ENCODE measurements around the gene TRNAU1AP.
"Not testable (repeated sequence)": the region's sequence is repeated elsewhere in the genome, so short reads cannot be mapped to it uniquely, and the experiment has no call there.

TRNAU1AP gene

GRCh38 chr1:28522537-28522936, 30.3 kb upstream of the TRNAU1AP start:
- DNase-seq: not testable (repeated sequence)

- DNase-seq: not testable (repeated sequence)
Observed at GRCh38 chr1:28525002-28525642, 27.8 kb upstream of the TRNAU1AP start.

- DNase-seq: no peak
Observed at GRCh38 chr1:28526886-28527285, 26.0 kb upstream of the TRNAU1AP start.

- no peak for DNase-seq
Observed at GRCh38 chr1:28530456-28530855, 22.4 kb upstream of the TRNAU1AP start.

- no peak for DNase-seq
Observed at GRCh38 chr1:28534671-28535070, 18.2 kb upstream of the TRNAU1AP start.

GRCh38 chr1:28535180-28535579, 17.7 kb upstream of the TRNAU1AP start:
- DNase-seq: no peak

- peak; percentile 30 for DNase-seq
Observed at GRCh38 chr1:28537457-28538199, 15.3 kb upstream of the TRNAU1AP start.

GRCh38 chr1:28538286-28538685, 14.6 kb upstream of the TRNAU1AP start:
- DNase-seq: no peak

GRCh38 chr1:28540651-28541050, 12.2 kb upstream of the TRNAU1AP start:
- DNase-seq: no peak

- not testable (repeated sequence) for DNase-seq
Observed at GRCh38 chr1:28541414-28542015, 11.4 kb upstream of the TRNAU1AP start.

- DNase-seq: no peak
Observed at GRCh38 chr1:28545246-28545628, 7.6 kb upstream of the TRNAU1AP start.

GRCh38 chr1:28548318-28548717, 4.6 kb upstream of the TRNAU1AP start:
- DNase-seq: no peak

GRCh38 chr1:28551381-28551780, 1.5 kb upstream of the TRNAU1AP start:
- no peak for DNase-seq

- no peak for DNase-seq
Observed at GRCh38 chr1:28560886-28561285, 8.0 kb downstream of the TRNAU1AP start.

- DNase-seq: no peak
Observed at GRCh38 chr1:28564310-28564709, 11.4 kb downstream of the TRNAU1AP start.

- DNase-seq: no peak
Observed at GRCh38 chr1:28565040-28565439, 12.2 kb downstream of the TRNAU1AP start.

- no peak for DNase-seq
Observed at GRCh38 chr1:28565726-28566125, 12.8 kb downstream of the TRNAU1AP start.

- DNase-seq: no peak
Observed at GRCh38 chr1:28566931-28567330, 14.0 kb downstream of the TRNAU1AP start.

- DNase-seq: no peak
Observed at GRCh38 chr1:28571911-28572310, 19.0 kb downstream of the TRNAU1AP start.

GRCh38 chr1:28572891-28573290, 20.0 kb downstream of the TRNAU1AP start:
- not testable (repeated sequence) for DNase-seq

- no peak for DNase-seq
Observed at GRCh38 chr1:28573564-28573963, 20.7 kb downstream of the TRNAU1AP start.

- no peak for DNase-seq
Observed at GRCh38 chr1:28577052-28577678, 24.3 kb downstream of the TRNAU1AP start.

GRCh38 chr1:28577738-28578536, 25.1 kb downstream of the TRNAU1AP start:
- no peak for DNase-seq
